CD8-positive, alpha-beta memory T cell (primary cell): ENCODE measurements around the gene KRT71. TPM values are rescaled to one million over a fixed set of nuclear protein-coding genes. Genes with fewer than 3 reads are reported as not detected.
"Not testable (repeated sequence)": the region's sequence is repeated elsewhere in the genome, so short reads cannot be mapped to it uniquely, and the experiment has no call there.

ENCODE experiments used
- CTCF ChIA-PET: fragments of 350-600 bp; sonication (Branson Sonifier 250); formaldehyde crosslinking; loops from one replicate; lab custom pipeline; 2021; ENCODE audit warnings: antibody characterized with exemption; lab: Charles Lee
- POLR2A ChIA-PET: fragments of 350-600 bp; sonication (Branson Sonifier 250); formaldehyde crosslinking; loops from one replicate; lab custom pipeline; 2021; ENCODE audit warnings: antibody characterized with exemption; lab: Charles Lee
- DNase-seq, 5 donors: peaks; one replicate each; pipeline versions ENCODE4 v3.0.0 to v3.0.0-alpha.2; 2020 to 2022; ENCODE audit warnings: mixed read lengths in 1 of 5
- H3K27ac ChIP-seq: one replicate; pipeline ENCODE4 v1.7.0; 2013; ENCODE audit warnings: low read depth, mild to moderate bottlenecking, low read length, moderate library complexity
- H3K27me3 ChIP-seq: 2 replicates; pipeline ENCODE4 v1.7.0; 2013; ENCODE audit warnings: low read length, mild to moderate bottlenecking; ENCODE audit not compliant: insufficient read depth, poor library complexity, severe bottlenecking
- H3K36me3 ChIP-seq: 2 replicates; pipeline ENCODE4 v1.7.0; 2013; ENCODE audit warnings: mild to moderate bottlenecking, low read length, moderate library complexity; ENCODE audit not compliant: insufficient read depth
- H3K4me1 ChIP-seq: 2 replicates; pipeline ENCODE4 v1.7.0; 2013; ENCODE audit warnings: mild to moderate bottlenecking, low read length, moderate library complexity; ENCODE audit not compliant: insufficient read depth
- H3K4me3 ChIP-seq: 2 replicates; pipeline ENCODE4 v1.7.0; 2013; ENCODE audit warnings: mild to moderate bottlenecking, low read length
- H3K9me3 ChIP-seq: 2 replicates; pipeline ENCODE4 v1.7.0; 2013; ENCODE audit warnings: mild to moderate bottlenecking, low read length
- H3K27ac Mint-ChIP-seq, 8 donors: one replicate each; pipeline ENCODE4 v1.8.0; 2020 to 2021; ENCODE audit warnings: mixed read lengths in 8 of 8, mild to moderate bottlenecking in 6 of 8, inconsistent platforms in 3 of 8, moderate library complexity in 3 of 8
- H3K27me3 Mint-ChIP-seq, 2 donors: one replicate each; pipeline ENCODE4 v1.8.0; 2020 to 2021; ENCODE audit warnings: mixed read lengths in 2 of 2, mild to moderate bottlenecking in 1 of 2, moderate library complexity in 1 of 2
- H3K36me3 Mint-ChIP-seq, 3 donors: one replicate each; pipeline ENCODE4 v1.8.0; 2020 to 2021; ENCODE audit warnings: mixed read lengths in 3 of 3, inconsistent platforms in 1 of 3, mild to moderate bottlenecking in 1 of 3
- H3K4me1 Mint-ChIP-seq, 3 donors: one replicate each; pipeline ENCODE4 v1.8.0; 2020 to 2021; ENCODE audit warnings: mixed read lengths in 3 of 3, inconsistent platforms in 1 of 3, mild to moderate bottlenecking in 1 of 3
- H3K4me3 Mint-ChIP-seq, 7 donors: one replicate each; pipeline ENCODE4 v1.8.0; 2020 to 2021; ENCODE audit warnings: mixed read lengths in 7 of 7, mild to moderate bottlenecking in 6 of 7, moderate library complexity in 4 of 7, inconsistent platforms in 2 of 7
- H3K9me3 Mint-ChIP-seq, 5 donors: one replicate each; pipeline ENCODE4 v1.8.0; 2020 to 2022; ENCODE audit warnings: mixed read lengths in 5 of 5, mild to moderate bottlenecking in 3 of 5, moderate library complexity in 2 of 5, inconsistent platforms in 1 of 5
- polyA plus RNA-seq: library from polyadenylated mRNA; unstranded; fragments of 300-500 nt; fragmentation: Illumina TruSeq; gene quantifications from one replicate; pipeline ENCODE4 v1.2.3, GENCODE V29; 2021
- total RNA-seq, 2 experiments: library from RNA; stranded (reverse); gene quantifications; one replicate each; pipeline ENCODE4 v1.2.3, GENCODE V29; 2021

Gene KRT71
- total RNA-seq (not detected), polyA plus RNA-seq (not detected)

DNA sequence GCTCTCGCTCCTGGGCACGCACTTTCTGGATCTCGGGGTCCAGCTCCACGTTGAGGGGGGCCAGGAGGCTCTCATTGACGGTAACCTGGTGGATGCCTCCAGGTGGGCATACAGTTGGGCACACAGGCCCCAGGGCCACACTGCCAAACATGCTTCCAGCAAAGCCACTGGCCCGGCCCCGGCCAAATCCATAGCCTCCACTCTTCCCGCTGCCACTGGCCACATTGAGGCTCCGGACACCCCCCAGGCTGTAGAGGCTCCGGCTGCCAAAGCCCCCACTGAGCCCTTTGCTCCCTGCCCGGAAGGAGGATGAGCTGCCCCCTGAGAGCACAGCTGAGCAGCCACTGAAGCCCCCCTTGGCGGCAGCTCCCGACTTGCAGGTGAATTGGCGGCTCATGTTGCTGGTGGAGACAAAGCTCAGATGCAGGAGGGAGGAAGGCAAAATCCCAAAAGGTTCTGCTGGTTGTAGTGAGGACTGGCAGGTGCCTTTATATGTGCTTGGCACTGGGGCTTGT is at the start of gene KRT71:
TSS of gene KRT71 (minus strand) at position 465 of the 515 bp plus-strand sequence. CDS start at position 397, 68 bp downstream.
- no peak for DNase-seq
- Histone ChIP-seq H3K36me3 (no peaks in the 10 kb centered on the region), H3K27me3 (no peaks in the 10 kb centered on the region), H3K9me3 (no peaks in the 10 kb centered on the region), H3K4me3 (no peak within 1 kb of the TSS), H3K4me1 (peaks cover 17% of the 10 kb centered on the region), H3K27ac (no peak within 1 kb of the TSS)
- ChIA-PET POLR2A (no interaction called here), CTCF (interaction anchor here (0.5 kb wide), 1 partner anchor 10 kb away, joined by 3 read pairs; no protein-coding TSS in a partner anchor)
- Mint-ChIP-seq H3K27ac (peak within 1 kb of the TSS in 3 of 8 donors; percentile 7 to 80 (median 66)), H3K27me3 (peaks cover 4 to 12% of the 10 kb centered on the region in 2 donors), H3K36me3 (no peaks in the 10 kb centered on the region), H3K4me3 (no peak within 1 kb of the TSS), H3K9me3 (no peaks in the 10 kb centered on the region), H3K4me1 (peaks cover 22 to 45% (median 40%) of the 10 kb centered on the region in 3 donors)

DNA sequence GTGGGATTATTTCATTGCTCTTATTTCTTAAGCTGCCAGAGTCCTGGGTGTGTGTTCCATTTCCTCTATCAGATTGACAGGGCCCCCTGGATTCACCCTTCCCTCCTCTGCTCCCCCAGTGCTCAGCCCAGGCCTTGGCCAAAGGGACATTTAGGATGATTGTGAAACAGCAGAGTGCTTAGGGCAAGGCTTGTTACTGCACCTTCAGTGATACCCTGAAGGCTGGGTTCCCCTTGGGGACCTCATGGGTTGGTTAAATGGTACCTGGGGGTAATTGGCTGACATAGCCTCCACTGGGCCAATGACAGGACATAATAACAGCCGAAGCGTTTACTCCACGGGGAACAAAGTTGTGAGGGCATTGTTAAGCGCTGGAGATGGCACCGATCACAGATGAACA is 49.6 kb upstream of the KRT71 start:
- Histone ChIP-seq H3K36me3 (no peaks in the 10 kb centered on the region), H3K4me3 (no peak overlapping the region), H3K9me3 (no peaks in the 10 kb centered on the region), H3K27ac (no peak overlapping the region), H3K27me3 (no peaks in the 10 kb centered on the region), H3K4me1 (peaks cover 56% of the 10 kb centered on the region)
- H3K4me3 Mint-ChIP-seq, result no peak overlapping the region
- POLR2A ChIA-PET, result no interaction called here
- no peaks in the 10 kb centered on the region for H3K9me3 Mint-ChIP-seq
- no peak for DNase-seq
- H3K27me3 Mint-ChIP-seq, result peaks cover 31 to 41% of the 10 kb centered on the region in 2 donors
- CTCF ChIA-PET, result no interaction called here
- H3K4me1 Mint-ChIP-seq, result peaks cover 8 to 21% (median 15%) of the 10 kb centered on the region in 3 donors
- H3K27ac Mint-ChIP-seq, result peak overlapping the region in 1 of 8 donors; percentile 63
- peaks cover 0 to 4% (median 0%) of the 10 kb centered on the region in 3 donors for H3K36me3 Mint-ChIP-seq

DNA sequence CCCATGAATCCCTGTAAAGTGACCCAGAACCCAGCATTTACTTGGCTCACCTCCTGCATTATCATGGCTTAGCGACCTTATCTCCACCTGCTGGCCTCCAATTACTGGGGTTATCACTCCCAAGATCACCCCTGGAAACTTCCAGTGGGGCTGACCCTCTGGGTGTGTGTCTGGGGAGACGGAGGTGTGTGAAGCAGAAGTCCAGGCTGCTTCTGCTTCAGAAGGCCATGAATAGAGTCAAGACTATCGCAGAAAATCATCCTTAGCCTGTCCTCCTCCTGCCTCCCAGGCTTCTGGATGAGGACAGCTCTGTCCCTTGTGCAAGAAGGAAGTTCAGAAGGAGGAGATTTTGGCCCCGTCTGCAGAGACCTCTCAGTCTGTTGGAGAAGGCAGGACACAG is 48.7 kb upstream of the KRT71 start:
- no peaks in the 10 kb centered on the region for H3K9me3 Mint-ChIP-seq
- peaks cover 31 to 41% of the 10 kb centered on the region in 2 donors for H3K27me3 Mint-ChIP-seq

DNA sequence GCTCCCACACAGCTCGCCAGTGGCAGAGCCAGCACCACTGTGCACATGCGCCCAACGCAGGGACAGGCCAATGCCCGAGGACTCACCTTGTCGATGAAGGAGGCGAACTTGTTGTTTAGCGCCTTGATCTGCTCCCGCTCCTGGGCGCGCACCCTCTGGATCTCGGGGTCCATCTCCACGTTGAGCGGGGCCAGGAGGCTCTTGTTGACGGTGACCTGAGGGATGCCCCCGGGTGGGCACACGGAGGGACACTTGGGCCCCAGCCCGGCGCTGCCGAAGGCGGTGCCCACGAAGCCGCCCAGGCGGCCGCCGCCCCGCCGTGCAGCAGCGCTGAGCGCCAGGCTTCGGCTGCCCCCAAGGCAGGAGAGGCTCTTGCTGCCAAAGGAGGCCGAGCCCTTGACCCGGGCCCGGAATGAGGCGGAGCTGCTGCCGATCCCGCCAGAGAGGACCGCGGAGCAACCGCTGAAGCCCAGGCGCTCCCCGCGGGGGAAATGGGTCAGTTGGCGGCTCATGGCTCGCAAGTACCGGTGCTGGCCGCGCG is 48.1 kb upstream of the KRT71 start, which contains the start of gene KRT72:
TSS of gene KRT72 (minus strand) at position 523 of the 541 bp plus-strand sequence. CDS start at position 512, 11 bp downstream.
- DNase-seq, result no peak
- CTCF ChIA-PET, result interaction anchor here (0.5 kb wide), 1 partner anchor 622 kb away, joined by 3 read pairs; no protein-coding TSS in a partner anchor
- H3K27ac ChIP-seq, result no peak within 1 kb of the TSS
- H3K27ac Mint-ChIP-seq, result no peak within 1 kb of the TSS
- H3K4me3 Mint-ChIP-seq, result no peak within 1 kb of the TSS
- no peaks in the 10 kb centered on the region for H3K9me3 ChIP-seq
- no peaks in the 10 kb centered on the region for H3K36me3 ChIP-seq
- H3K27me3 Mint-ChIP-seq, result peaks cover 31 to 41% of the 10 kb centered on the region in 2 donors
- POLR2A ChIA-PET, result no interaction called here
- peaks cover 0 to 4% (median 0%) of the 10 kb centered on the region in 3 donors for H3K36me3 Mint-ChIP-seq
- H3K27me3 ChIP-seq, result no peaks in the 10 kb centered on the region
- H3K4me1 ChIP-seq, result peaks cover 41% of the 10 kb centered on the region
- peaks cover 8 to 18% (median 11%) of the 10 kb centered on the region in 3 donors for H3K4me1 Mint-ChIP-seq
- H3K4me3 ChIP-seq, result no peak within 1 kb of the TSS
- no peaks in the 10 kb centered on the region for H3K9me3 Mint-ChIP-seq

More for the DNA sequence above, 48.7 kb upstream of the KRT71 start:
- Histone ChIP-seq H3K27ac (no peak overlapping the region), H3K36me3 (no peaks in the 10 kb centered on the region), H3K9me3 (no peaks in the 10 kb centered on the region), H3K4me3 (no peak overlapping the region), H3K4me1 (peaks cover 47% of the 10 kb centered on the region), H3K27me3 (no peaks in the 10 kb centered on the region)
- CTCF ChIA-PET, result no interaction called here
- DNase-seq, result no peak
- peaks cover 0 to 4% (median 0%) of the 10 kb centered on the region in 3 donors for H3K36me3 Mint-ChIP-seq
- no peak overlapping the region for H3K27ac Mint-ChIP-seq
- POLR2A ChIA-PET, result no interaction called here
- peaks cover 8 to 18% (median 11%) of the 10 kb centered on the region in 3 donors for H3K4me1 Mint-ChIP-seq
- H3K4me3 Mint-ChIP-seq, result no peak overlapping the region

DNA sequence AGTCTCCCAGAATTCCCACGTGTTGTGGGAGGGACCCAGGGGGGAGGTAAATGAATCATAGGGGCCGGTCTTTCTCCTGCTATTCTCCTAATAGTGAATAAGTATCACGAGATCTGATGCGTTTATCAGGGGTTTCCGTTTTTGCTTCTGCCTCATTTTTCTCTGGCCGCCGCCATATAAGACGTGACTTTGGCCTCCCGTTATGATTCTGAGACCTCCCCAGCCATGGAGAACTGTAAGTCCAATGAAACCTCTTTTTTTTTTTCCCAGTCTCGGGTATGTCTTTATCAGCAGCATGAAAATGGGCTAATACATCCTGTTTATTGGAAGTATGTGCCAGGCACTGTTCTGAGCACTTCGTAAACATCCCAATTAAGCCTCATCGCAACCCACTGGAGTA is 47.5 kb upstream of the KRT71 start:
- no peak overlapping the region for H3K27ac Mint-ChIP-seq
- POLR2A ChIA-PET, result no interaction called here

DNA sequence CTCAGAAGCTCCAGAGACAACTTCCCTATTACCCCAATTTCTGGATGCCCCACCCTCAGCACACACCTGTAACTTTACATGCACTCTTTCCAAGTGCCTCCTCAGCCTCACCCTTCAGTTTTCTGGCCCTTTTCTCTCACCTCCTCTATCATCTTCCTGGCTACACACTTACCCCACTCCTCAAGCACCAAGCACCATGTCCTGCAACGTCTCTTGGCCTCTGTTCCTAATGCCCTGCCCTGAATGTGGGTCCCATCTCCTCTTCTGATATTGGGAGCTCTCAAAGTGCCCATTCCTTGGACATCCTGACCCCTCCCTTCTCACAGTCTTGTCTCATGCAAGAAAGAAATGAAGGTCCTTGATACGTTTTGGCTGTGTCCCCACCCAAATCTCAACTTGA is 47.1 kb upstream of the KRT71 start:
- Histone ChIP-seq H3K27ac (no peak overlapping the region), H3K4me3 (no peak overlapping the region), H3K9me3 (no peaks in the 10 kb centered on the region), H3K36me3 (no peaks in the 10 kb centered on the region), H3K4me1 (peaks cover 32% of the 10 kb centered on the region), H3K27me3 (no peaks in the 10 kb centered on the region)
- H3K4me3 Mint-ChIP-seq, result no peak overlapping the region
- peaks cover 31 to 37% of the 10 kb centered on the region in 2 donors for H3K27me3 Mint-ChIP-seq
- ChIA-PET POLR2A (no interaction called here), CTCF (interaction anchor here (0.8 to 1.4 kb wide), 2 partner anchors 14 to 280 kb away, joined by 3 read pairs; no protein-coding TSS in a partner anchor)
- peak overlapping the region in 2 of 8 donors; percentile 1 to 14 for H3K27ac Mint-ChIP-seq
- H3K36me3 Mint-ChIP-seq, result peaks cover 0 to 4% (median 0%) of the 10 kb centered on the region in 3 donors
- H3K4me1 Mint-ChIP-seq, result peaks cover 2 to 11% (median 5%) of the 10 kb centered on the region in 3 donors
- peak in 1 of 5 donors; percentile 12 for DNase-seq
- no peaks in the 10 kb centered on the region for H3K9me3 Mint-ChIP-seq

More for the DNA sequence above, 47.5 kb upstream of the KRT71 start:
- no peaks in the 10 kb centered on the region for H3K9me3 Mint-ChIP-seq
- peaks cover 6 to 13% (median 8%) of the 10 kb centered on the region in 3 donors for H3K4me1 Mint-ChIP-seq
- H3K4me1 ChIP-seq, result peaks cover 35% of the 10 kb centered on the region
- no peaks in the 10 kb centered on the region for H3K9me3 ChIP-seq
- no peak overlapping the region for H3K27ac ChIP-seq
- CTCF ChIA-PET, result interaction anchor here (0.5 to 1.4 kb wide), 2 partner anchors 279 to 621 kb away, joined by 3 read pairs; no protein-coding TSS in a partner anchor
- no peaks in the 10 kb centered on the region for H3K27me3 ChIP-seq
- H3K36me3 Mint-ChIP-seq, result peaks cover 0 to 4% (median 0%) of the 10 kb centered on the region in 3 donors
- no peak overlapping the region for H3K4me3 Mint-ChIP-seq
- H3K27me3 Mint-ChIP-seq, result peaks cover 31 to 37% of the 10 kb centered on the region in 2 donors
- H3K4me3 ChIP-seq, result no peak overlapping the region
- H3K36me3 ChIP-seq, result no peaks in the 10 kb centered on the region
- no peak for DNase-seq

DNA sequence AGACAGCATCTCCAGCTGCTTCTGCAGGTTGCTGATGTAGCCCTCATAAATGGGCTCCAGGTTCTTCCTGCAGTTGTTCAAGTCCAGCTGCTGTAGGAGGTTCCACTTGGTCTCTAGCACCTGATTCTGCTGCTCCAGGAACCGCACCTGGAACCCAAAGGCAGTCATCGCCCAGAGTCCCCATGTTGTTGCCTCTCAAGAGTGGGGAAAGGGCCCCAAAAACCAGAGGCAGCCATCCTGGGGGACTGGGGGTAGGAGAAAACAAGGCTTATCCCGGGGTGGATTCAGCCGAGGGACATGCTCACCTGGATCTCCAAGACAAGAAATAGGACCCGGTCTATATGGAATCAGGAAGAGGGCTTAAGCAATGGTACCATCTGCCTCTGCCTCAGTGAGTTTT is 46.0 kb upstream of the KRT71 start:
- peaks cover 0 to 3% (median 0%) of the 10 kb centered on the region in 3 donors for H3K36me3 Mint-ChIP-seq
- Histone ChIP-seq H3K9me3 (no peaks in the 10 kb centered on the region), H3K27ac (no peak overlapping the region), H3K4me3 (no peak overlapping the region), H3K27me3 (no peaks in the 10 kb centered on the region), H3K36me3 (no peaks in the 10 kb centered on the region), H3K4me1 (peaks cover 24% of the 10 kb centered on the region)
- no peak overlapping the region for H3K27ac Mint-ChIP-seq
- no peak for DNase-seq
- POLR2A ChIA-PET, result no interaction called here
- H3K4me3 Mint-ChIP-seq, result no peak overlapping the region
- peaks cover 31 to 40% of the 10 kb centered on the region in 2 donors for H3K27me3 Mint-ChIP-seq
- CTCF ChIA-PET, result interaction anchor here (0.8 kb wide), 1 partner anchor 13 kb away, joined by 3 read pairs; no protein-coding TSS in a partner anchor
- peaks cover 0 to 5% (median 3%) of the 10 kb centered on the region in 3 donors for H3K4me1 Mint-ChIP-seq
- no peaks in the 10 kb centered on the region for H3K9me3 Mint-ChIP-seq

DNA sequence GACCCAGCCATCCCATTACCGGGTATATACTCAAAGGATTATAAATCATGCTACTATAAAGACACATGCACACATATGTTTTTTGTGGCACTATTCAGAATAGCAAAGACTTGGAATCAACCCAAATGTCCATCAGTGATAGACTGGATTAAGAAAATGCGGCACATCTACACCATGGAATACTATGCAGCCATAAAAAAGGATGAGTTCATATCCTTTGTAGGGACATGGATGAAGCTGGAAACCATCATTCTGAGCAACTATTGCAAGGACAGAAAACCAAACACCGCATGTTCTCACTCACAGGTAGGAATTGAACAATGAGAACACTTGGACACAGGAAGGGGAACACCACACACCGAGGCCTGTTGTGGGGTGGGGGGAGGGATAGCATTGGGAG is 41.3 kb upstream of the KRT71 start:
- H3K36me3 ChIP-seq, H3K4me3 ChIP-seq, H3K36me3 Mint-ChIP-seq, H3K9me3 Mint-ChIP-seq, H3K27me3 ChIP-seq, H3K4me1 ChIP-seq, CTCF ChIA-PET, H3K27ac Mint-ChIP-seq, H3K27ac ChIP-seq, H3K9me3 ChIP-seq, H3K4me3 Mint-ChIP-seq, DNase-seq, H3K4me1 Mint-ChIP-seq, POLR2A ChIA-PET: not testable (repeated sequence)
- H3K27me3 Mint-ChIP-seq, result peaks cover 11 to 32% of the 10 kb centered on the region in 2 donors
